ENCODE results near the gene DOP1B. TPM values are rescaled to one million over a fixed set of nuclear protein-coding genes. Genes with fewer than 3 reads are reported as not detected.

Gene DOP1B
- total and polyA plus RNA-seq, 2 of the 4 experiments (the other 2 are of a cell fraction) = 8.8 to 13.0 TPM

GRCh38 chr21:36188937-36189336 lies 32.3 kb downstream of the DOP1B start:
- H3K4me2 ChIP-seq (ENCODE audit: low read depth, low read length) = no peak overlapping the region
- no peak overlapping the region for H4K8ac ChIP-seq (ENCODE audit: low read depth in 2 of 2, low read length in 2 of 2)
- no peak overlapping the region for H3K14ac ChIP-seq (replicated peaks; ENCODE audit: low read depth, low read length)
- H3K18ac ChIP-seq (ENCODE audit: low read depth, low read length) = no peak overlapping the region
- BruUV-seq (replicated peaks) = no TSS peak
- peaks cover 6% of the 10 kb centered on the region for H3K4me1 ChIP-seq (ENCODE audit: control insufficient read depth, insufficient read depth, low read length)
- no CpG with 5 or more reads among the region's 2 CpGs for WGBS, 2 experiments (ENCODE audit: extremely low coverage in 2 of 2, insufficient read length in 1 of 2)
- H2BK120ac ChIP-seq (ENCODE audit: low read depth, low read length) = no peak overlapping the region
- H3K9ac ChIP-seq (ENCODE audit: low read depth, low read length) = no peak overlapping the region
- ChIA-PET CTCF (interaction anchor here (0.5 kb wide), 1 partner anchor 17 kb away, joined by 3 read pairs; no protein-coding TSS in a partner anchor), POLR2A (ENCODE audit: unreplicated experiment) (no interaction called here)
- in situ Hi-C loops (cut with MboI; ENCODE audit: low sequenced_read_pairs) = no loop called here
- no peak overlapping the region for H2AK9ac ChIP-seq (replicated peaks; ENCODE audit: low read depth, low read length, poor library complexity)
- no peaks in the 10 kb centered on the region for H4K20me1 ChIP-seq (ENCODE audit: insufficient read depth, low read length)
- no peak overlapping the region for H2AK5ac ChIP-seq (ENCODE audit: low read depth, low read length)
- no peak overlapping the region for H2BK15ac ChIP-seq (ENCODE audit: low read depth, low read length)
- no peak overlapping the region for H4K91ac ChIP-seq (ENCODE audit: insufficient read depth, low read depth, low read length)
- H3K79me1 ChIP-seq (ENCODE audit: low read depth in 1 of 2, low read length in 2 of 2) = peaks cover 11 to 19% of the 10 kb centered on the region in 2 experiments
- H3K9me3 ChIP-seq (ENCODE audit: control insufficient read depth, insufficient read depth, low read length) = no peaks in the 10 kb centered on the region
- intact Hi-C loops (cut with micrococcal nuclease) = no loop called here
- dilution Hi-C loops (cut with HindIII; ENCODE audit: low sequenced_read_pairs, unreplicated experiment) = no loop called here
- DNase-seq (no peak), ATAC-seq (ENCODE audit: low read depth) (no peak)
- H2BK5ac ChIP-seq (ENCODE audit: low read depth, low read length, poor library complexity, severe bottlenecking) = no peak overlapping the region
- H3K36me3 ChIP-seq (ENCODE audit: control insufficient read depth, insufficient read depth, low read length) = no peaks in the 10 kb centered on the region; the same call in 1 of the 2 replicates
- no peak overlapping the region for H4K5ac ChIP-seq (ENCODE audit: low read depth, low read length)
- no peak overlapping the region for H3K4ac ChIP-seq (ENCODE audit: low read depth, low read length)
- TF ChIP-seq MAZ (IDR thresholded peaks at IDR 0.05; ENCODE audit: borderline replicate concordance, low read depth, low read length) (no peak), POLR2A (IDR thresholded peaks at IDR 0.05; ENCODE audit: low read depth, low read length) (no peak), CHD1 (IDR thresholded peaks at IDR 0.05; ENCODE audit: low read depth, low read length) (no peak), MXI1 (IDR thresholded peaks at IDR 0.05; ENCODE audit: borderline replicate concordance, low read depth, low read length) (no peak), USF2 (IDR thresholded peaks at IDR 0.05; ENCODE audit: low read depth, low read length) (no peak), CEBPB (IDR thresholded peaks at IDR 0.05; ENCODE audit: low read depth, low read length) (no peak), SMC3 (IDR thresholded peaks at IDR 0.05; ENCODE audit: low read depth, low read length) (no peak), FOS (IDR thresholded peaks at IDR 0.05; ENCODE audit: low read depth, low read length) (no peak), RFX5 (IDR thresholded peaks at IDR 0.05; ENCODE audit: low read depth, low read length) (no peak), RAD21 (IDR thresholded peaks at IDR 0.05; ENCODE audit: low read length) (no peak), NFE2L2 (IDR thresholded peaks at IDR 0.05; ENCODE audit: low read depth, low read length) (no peak), ELK1 (IDR thresholded peaks at IDR 0.05; ENCODE audit: borderline replicate concordance, low read depth, low read length) (no peak), RCOR1 (IDR thresholded peaks at IDR 0.05; ENCODE audit: insufficient replicate concordance, low read length) (no peak)
- H2AFZ ChIP-seq (replicated peaks; ENCODE audit: low read length, poor library complexity) = no peak overlapping the region
- H2BK20ac ChIP-seq (ENCODE audit: low read depth, low read length) = no peak overlapping the region
- no peak overlapping the region for H3K56ac ChIP-seq (ENCODE audit: extremely low read depth, insufficient read depth, low read length)
- H3K27ac ChIP-seq (ENCODE audit: insufficient read depth, low read length) = no peak overlapping the region
- no peak overlapping the region for H3K4me3 ChIP-seq (ENCODE audit: insufficient read depth, low read depth, low read length)
- H3K9me1 ChIP-seq (ENCODE audit: insufficient read depth, low read length) = peaks cover 5% of the 10 kb centered on the region; the same call in 1 of the 2 replicates
- no peaks in the 10 kb centered on the region for H3K27me3 ChIP-seq (ENCODE audit: control insufficient read depth, insufficient read depth, low read length)
- no peak overlapping the region for H3K23ac ChIP-seq (ENCODE audit: low read depth, low read length)

Measured in IMR-90 (cell line).